Testis (tissue), 2 donors: ENCODE results near the gene CARMIL1.

Experiments used
- POLR2A ChIP-seq: fragments of 450-650 bp; IDR thresholded peaks from one replicate; pipeline ENCODE4 v1.6.1; 2017; ENCODE audit warnings: antibody characterized with exemption, mild to moderate bottlenecking, moderate library complexity
- TF ChIP-seq, protein P1 (sequence below), 3 experiments: fragments of 450-650 bp in 2 of 3; fragments of 200-600 bp in 1 of 3; sonication (generic) in 1 of 3; IDR thresholded peaks; one replicate each; pipeline ENCODE4 v1.5.1; 2016 to 2019; ENCODE audit warnings: antibody characterized with exemption in 3 of 3, mild to moderate bottlenecking in 2 of 3, moderate library complexity in 1 of 3

DNA sequence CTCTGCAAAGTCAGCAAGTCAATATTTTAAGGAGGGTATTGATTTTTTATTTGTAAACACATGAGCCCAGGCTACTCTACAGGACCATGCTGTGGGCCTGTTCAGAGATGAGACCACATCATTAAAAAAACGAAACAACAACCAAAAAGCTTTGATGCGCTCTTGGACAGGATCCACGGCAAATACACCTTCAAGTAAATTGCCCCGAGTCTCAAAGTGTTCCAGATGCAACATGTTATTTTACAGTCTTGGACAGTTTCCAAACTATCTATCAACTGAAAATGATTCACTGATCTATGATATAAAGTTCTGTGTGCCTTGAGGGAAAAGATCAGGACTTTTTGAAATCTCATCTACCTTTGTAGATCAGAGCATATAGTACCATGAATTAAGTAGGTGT, 25.8 kb upstream of the CARMIL1 start:
- TF ChIP-seq, protein P1, sequence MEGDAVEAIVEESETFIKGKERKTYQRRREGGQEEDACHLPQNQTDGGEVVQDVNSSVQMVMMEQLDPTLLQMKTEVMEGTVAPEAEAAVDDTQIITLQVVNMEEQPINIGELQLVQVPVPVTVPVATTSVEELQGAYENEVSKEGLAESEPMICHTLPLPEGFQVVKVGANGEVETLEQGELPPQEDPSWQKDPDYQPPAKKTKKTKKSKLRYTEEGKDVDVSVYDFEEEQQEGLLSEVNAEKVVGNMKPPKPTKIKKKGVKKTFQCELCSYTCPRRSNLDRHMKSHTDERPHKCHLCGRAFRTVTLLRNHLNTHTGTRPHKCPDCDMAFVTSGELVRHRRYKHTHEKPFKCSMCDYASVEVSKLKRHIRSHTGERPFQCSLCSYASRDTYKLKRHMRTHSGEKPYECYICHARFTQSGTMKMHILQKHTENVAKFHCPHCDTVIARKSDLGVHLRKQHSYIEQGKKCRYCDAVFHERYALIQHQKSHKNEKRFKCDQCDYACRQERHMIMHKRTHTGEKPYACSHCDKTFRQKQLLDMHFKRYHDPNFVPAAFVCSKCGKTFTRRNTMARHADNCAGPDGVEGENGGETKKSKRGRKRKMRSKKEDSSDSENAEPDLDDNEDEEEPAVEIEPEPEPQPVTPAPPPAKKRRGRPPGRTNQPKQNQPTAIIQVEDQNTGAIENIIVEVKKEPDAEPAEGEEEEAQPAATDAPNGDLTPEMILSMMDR (IDR thresholded peaks at IDR 0.05): no peak
- no peak for TF ChIP-seq POLR2A
